Measurements from ENCODE around the gene TENT5C. TPM values are rescaled to one million over a fixed set of nuclear protein-coding genes. Genes with fewer than 3 reads are reported as not detected.

Gene TENT5C
- total and polyA plus RNA-seq, 2 of the 13 experiments (the other 11 are each of a cell fraction or from before 2014, with no cell fraction given): 0.02 to 0.38 TPM

GRCh38 chr1:117594261-117594990 lies 11.4 kb upstream of the TENT5C start (continued):
- TF ChIP-seq ZFP36L2 (CRISPR knock-in tag; IDR thresholded peaks at IDR 0.05): no peak
- no peak for TF ChIP-seq KAT2B (IDR thresholded peaks at IDR 0.05; ENCODE audit: borderline replicate concordance, low read depth, low read length)
- TF ChIP-seq ZNF790 (CRISPR knock-in tag; IDR thresholded peaks at IDR 0.05; ENCODE audit: borderline replicate concordance): no peak
- TF ChIP-seq ZNF83 (CRISPR knock-in tag; IDR thresholded peaks at IDR 0.05; ENCODE audit: borderline replicate concordance): no peak

GRCh38 chr1:117596023-117596720 lies 9.7 kb upstream of the TENT5C start:
- Histone ChIP-seq H3K4me2 (ENCODE audit: low read depth, low read length) (no peak overlapping the region), H3K4me1 (ENCODE audit: insufficient read depth, low read length) (no peaks in the 10 kb centered on the region; the same call in 1 of the 2 replicates), H3K79me2 (ENCODE audit: insufficient read depth, low read length) (no peaks in the 10 kb centered on the region), H2AFZ (ENCODE audit: low read length) (no peak overlapping the region), H3K27me3 (ENCODE audit: control insufficient read depth in 1 of 2, insufficient read depth in 2 of 2, low read length in 2 of 2) (peaks cover 0 to 4% of the 10 kb centered on the region in 2 experiments; a peak in 2 of 5 replicates), H3K9ac (ENCODE audit: insufficient read depth, low read depth, low read length) (no peak overlapping the region), H3K4me3 (replicated peaks in 1 of 3; ENCODE audit: insufficient read depth in 1 of 3, low read depth in 2 of 3, low read length in 3 of 3) (no peak overlapping the region), H3K27ac (ENCODE audit: extremely low read length, insufficient read depth, low read length) (no peak overlapping the region), H3K9me3 (ENCODE audit: low read length) (no peaks in the 10 kb centered on the region), H3K36me3 (replicated peaks in 1 of 2; ENCODE audit: control insufficient read depth in 1 of 2, insufficient read depth in 2 of 2, low read length in 2 of 2) (no peaks in the 10 kb centered on the region), H4K20me1 (ENCODE audit: insufficient read depth, low read length) (no peaks in the 10 kb centered on the region)
- BruUV-seq (replicated peaks): no TSS peak
- 0% methylated on average over 2 of the region's 5 CpGs for WGBS (ENCODE audit: low lambda C conversion rate)
- intact Hi-C loops (cut with micrococcal nuclease; ENCODE audit: unreplicated experiment): no loop called here
- in situ Hi-C loops (cut with HindIII; ENCODE audit: extremely low pct_ligation_motif_present, low pct_unique_long_range_greater_than_20kb): no loop called here
- FAIRE-seq: no peak
- no peak for ATAC-seq
- ChIA-PET POLR2A (interaction anchor here (1.0 kb wide), 1 partner anchor 53 kb away, joined by 3 read pairs; no protein-coding TSS in a partner anchor), CTCF (ENCODE audit: low intra/inter-chr PET ratio, low total read pairs) (no interaction called here)
- no peak for DNase-seq (ENCODE audit: low spot score)
- no peak for TF ChIP-seq ZNF570 (CRISPR knock-in tag; IDR thresholded peaks at IDR 0.05; ENCODE audit: borderline replicate concordance)
- TF ChIP-seq MTF2 (CRISPR knock-in tag; IDR thresholded peaks at IDR 0.05; ENCODE audit: borderline replicate concordance): no peak
- TF ChIP-seq ZNF776 (CRISPR knock-in tag; IDR thresholded peaks at IDR 0.05): no peak
- no peak for TF ChIP-seq HMGA1 (CRISPR knock-in tag; conservative IDR thresholded peaks at IDR 0.05)
- no peak for TF ChIP-seq CREB1 (IDR thresholded peaks at IDR 0.05)
- TF ChIP-seq CREB1 (CRISPR knock-in tag; IDR thresholded peaks at IDR 0.05): no peak
- no peak for TF ChIP-seq ZSCAN20 (CRISPR knock-in tag; IDR thresholded peaks at IDR 0.05; ENCODE audit: borderline replicate concordance)
- TF ChIP-seq SP4 (CRISPR knock-in tag; IDR thresholded peaks at IDR 0.05): no peak
- TF ChIP-seq ZBTB39 (CRISPR knock-in tag; IDR thresholded peaks at IDR 0.05): no peak
- no peak for TF ChIP-seq ZNF782 (CRISPR knock-in tag; IDR thresholded peaks at IDR 0.05; ENCODE audit: borderline replicate concordance)
- no peak for TF ChIP-seq ARID4A (CRISPR knock-in tag; IDR thresholded peaks at IDR 0.05; ENCODE audit: borderline replicate concordance)
- no peak for TF ChIP-seq ZNF335 (CRISPR knock-in tag; IDR thresholded peaks at IDR 0.05)
- no peak for TF ChIP-seq ZNF274 (CRISPR knock-in tag; IDR thresholded peaks at IDR 0.05)

Measured in HepG2 (cell line).